MM.1S (cell line): Measurements from ENCODE around the gene MRPL28.

Experiments
- DNase-seq: peaks from one replicate; pipeline ENCODE4 v3.0.0-alpha.2; 2015
- H2AFZ ChIP-seq: fragments of 300-600 bp; sonication (generic); 2 replicates; pipeline ENCODE4 v1.6.0; 2016; ENCODE audit warnings: antibody characterized with exemption, low read length
- H3F3A ChIP-seq: fragments of 300-600 bp; sonication (generic); 2 replicates; pipeline ENCODE4 v1.6.1; 2016; ENCODE audit warnings: mild to moderate bottlenecking, antibody characterized with exemption, low read length, moderate library complexity, mixed read lengths; ENCODE audit not compliant: insufficient read depth
- H3K27ac ChIP-seq: fragments of 300-600 bp; sonication (generic); 2 replicates; pipeline ENCODE4 v1.5.1; 2016; ENCODE audit warnings: mild to moderate bottlenecking, low read length
- H3K27me3 ChIP-seq: fragments of 300-600 bp; sonication (generic); replicated peaks from 2 replicates; pipeline ENCODE4 v1.6.0; 2016; ENCODE audit warnings: low read length; ENCODE audit not compliant: insufficient read depth
- H3K36me3 ChIP-seq: fragments of 300-600 bp; sonication (generic); replicated peaks from 2 replicates; pipeline ENCODE4 v1.6.1; 2016; ENCODE audit warnings: mild to moderate bottlenecking, low read length, mixed read lengths; ENCODE audit not compliant: insufficient read depth
- H3K4me1 ChIP-seq: fragments of 300-600 bp; sonication (generic); 2 replicates; pipeline ENCODE4 v1.6.1; 2016; ENCODE audit warnings: low read length, mixed read lengths
- H3K4me2 ChIP-seq: fragments of 300-600 bp; sonication (generic); 2 replicates; pipeline ENCODE4 v1.6.0; 2016; ENCODE audit warnings: low read depth, low read length
- H3K4me3 ChIP-seq: fragments of 300-600 bp; sonication (generic); 2 replicates; pipeline ENCODE4 v1.5.1; 2016; ENCODE audit warnings: low read length, mixed read lengths
- H3K79me2 ChIP-seq: fragments of 300-600 bp; sonication (generic); 2 replicates; pipeline ENCODE4 v1.6.1; 2016; ENCODE audit warnings: mixed run types, low read length, mixed read lengths
- H3K9ac ChIP-seq: fragments of 300-600 bp; sonication (generic); 2 replicates; pipeline ENCODE4 v1.6.1; 2016; ENCODE audit warnings: low read length, mixed read lengths
- H3K9me2 ChIP-seq: fragments of 300-600 bp; sonication (generic); replicated peaks from 2 replicates; pipeline ENCODE4 v1.6.1; 2016; ENCODE audit warnings: mild to moderate bottlenecking, low read length, mixed read lengths; ENCODE audit not compliant: insufficient read depth
- H3K9me3 ChIP-seq: fragments of 300-600 bp; sonication (generic); replicated peaks from 2 replicates; pipeline ENCODE4 v1.6.1; 2016; ENCODE audit warnings: mild to moderate bottlenecking, low read length, mixed read lengths; ENCODE audit not compliant: insufficient read depth
- H4K20me1 ChIP-seq: fragments of 300-600 bp; sonication (generic); 2 replicates; pipeline ENCODE4 v1.6.1; 2016; ENCODE audit warnings: mild to moderate bottlenecking, low read length, moderate library complexity, mixed read lengths; ENCODE audit not compliant: insufficient read depth
- CTCF ChIP-seq: fragments of 300-600 bp; sonication (generic); IDR thresholded peaks from 2 replicates; pipeline ENCODE4 v1.5.1; 2016; ENCODE audit warnings: antibody characterized with exemption, low read length, mixed read lengths
- EZH2 ChIP-seq: fragments of 300-600 bp; sonication (generic); optimal IDR thresholded peaks from 2 replicates; pipeline ENCODE3; 2017; ENCODE audit warnings: low read depth, mild to moderate bottlenecking, antibody characterized with exemption, low read length, mixed read lengths
- EZH2phosphoT487 ChIP-seq: fragments of 300-600 bp; sonication (generic); IDR thresholded peaks from 2 replicates; pipeline ENCODE4 v1.6.1; 2018; ENCODE audit warnings: antibody characterized with exemption, low read length

The MRPL28 gene

GRCh38 chr16:410516-411178 is 40.3 kb upstream of the MRPL28 start:
- no peak overlapping the region for H3K4me3 ChIP-seq

GRCh38 chr16:407253-407652 is 36.9 kb upstream of the MRPL28 start:
- H3K4me2 ChIP-seq = no peak overlapping the region
- no peaks in the 10 kb centered on the region for H3K79me2 ChIP-seq
- no peaks in the 10 kb centered on the region for H3K27me3 ChIP-seq
- H4K20me1 ChIP-seq = no peaks in the 10 kb centered on the region
- 0 out of 2 replicates have a peak, but pooled peaks cover 4% of the 10 kb centered on the region for H3F3A ChIP-seq
- H3K36me3 ChIP-seq = no peaks in the 10 kb centered on the region
- no peak overlapping the region for H3K4me3 ChIP-seq
- no peak overlapping the region for H3K27ac ChIP-seq
- H3K4me1 ChIP-seq = no peaks in the 10 kb centered on the region
- H3K9me2 ChIP-seq = no peaks in the 10 kb centered on the region
- no peak for DNase-seq
- no peaks in the 10 kb centered on the region for H3K9me3 ChIP-seq
- H3K9ac ChIP-seq = no peak overlapping the region
- H2AFZ ChIP-seq = no peak overlapping the region
- TF ChIP-seq EZH2 (no peak), EZH2phosphoT487 (no peak), CTCF (no peak)

More at GRCh38 chr16:410516-411178, 40.3 kb upstream of the MRPL28 start:
- Histone ChIP-seq H3K4me1 (no peaks in the 10 kb centered on the region), H3K9me2 (no peaks in the 10 kb centered on the region), H4K20me1 (no peaks in the 10 kb centered on the region), H3F3A (no peaks in the 10 kb centered on the region), H3K36me3 (no peaks in the 10 kb centered on the region), H3K27ac (no peak overlapping the region), H3K27me3 (no peaks in the 10 kb centered on the region), H3K4me2 (no peak overlapping the region), H3K9ac (no peak overlapping the region), H2AFZ (no peak overlapping the region), H3K9me3 (no peaks in the 10 kb centered on the region), H3K79me2 (no peaks in the 10 kb centered on the region)
- no peak for TF ChIP-seq EZH2phosphoT487
- no peak for TF ChIP-seq EZH2
- no peak for TF ChIP-seq CTCF
- no peak for DNase-seq

- Histone ChIP-seq H3K9me2 (no peaks in the 10 kb centered on the region), H3K4me2 (no peak overlapping the region), H4K20me1 (no peaks in the 10 kb centered on the region), H3K4me3 (no peak overlapping the region), H2AFZ (no peak overlapping the region), H3F3A (peaks cover 10% of the 10 kb centered on the region; the same call in 1 of the 2 replicates), H3K36me3 (no peaks in the 10 kb centered on the region), H3K27me3 (no peaks in the 10 kb centered on the region), H3K4me1 (no peaks in the 10 kb centered on the region), H3K27ac (no peak overlapping the region), H3K9ac (no peak overlapping the region), H3K9me3 (no peaks in the 10 kb centered on the region), H3K79me2 (peaks cover under 1% of the 10 kb centered on the region; the same call in 1 of the 2 replicates)
- no peak for DNase-seq
- no peak for TF ChIP-seq EZH2phosphoT487
- TF ChIP-seq CTCF = no peak
- TF ChIP-seq EZH2 = no peak
These were observed 35.5 kb upstream of the MRPL28 start for GRCh38 chr16:405548-406506.
